PFSK-1 (cell line): ENCODE data around the gene MGAT5.

ENCODE experiments used
- FOXP2 ChIP-seq: optimal IDR thresholded peaks from 2 replicates; pipeline ENCODE3; 2011; ENCODE audit warnings: borderline replicate concordance, control low read depth, inconsistent platforms; ENCODE audit not compliant: insufficient read depth; ENCODE audit errors: extremely low read length, extremely low read depth
- POLR2AphosphoS5 ChIP-seq: IDR thresholded peaks from 2 replicates; pipeline ENCODE4 v1.6.1; 2012; ENCODE audit warnings: low read depth, mild to moderate bottlenecking, control low read depth, low read length, moderate library complexity
- SIN3A ChIP-seq: IDR thresholded peaks from 2 replicates; pipeline ENCODE4 v1.6.1; 2012; ENCODE audit warnings: mild to moderate bottlenecking, low read length, moderate library complexity, borderline replicate concordance; ENCODE audit not compliant: insufficient read depth
- TAF1 ChIP-seq: IDR thresholded peaks from 2 replicates; pipeline ENCODE4 v1.6.1; 2012; ENCODE audit warnings: low read length, control low read depth, borderline replicate concordance; ENCODE audit not compliant: insufficient read depth
- TF ChIP-seq, protein P1 (sequence below), 2 experiments: IDR thresholded peaks; 2 replicates each; pipeline versions ENCODE4 v1.6.1 to v1.8.0; 2011 to 2012; ENCODE audit warnings: low read depth in 2 of 2, low read length in 2 of 2, control low read depth in 1 of 2, inconsistent platforms in 1 of 2, mild to moderate bottlenecking in 1 of 2, moderate library complexity in 1 of 2; ENCODE audit not compliant: insufficient read depth in 1 of 2

Gene MGAT5

GRCh38 chr2:134308474-134309385 lies 54.9 kb downstream of the MGAT5 start:
- TF ChIP-seq, protein P1, sequence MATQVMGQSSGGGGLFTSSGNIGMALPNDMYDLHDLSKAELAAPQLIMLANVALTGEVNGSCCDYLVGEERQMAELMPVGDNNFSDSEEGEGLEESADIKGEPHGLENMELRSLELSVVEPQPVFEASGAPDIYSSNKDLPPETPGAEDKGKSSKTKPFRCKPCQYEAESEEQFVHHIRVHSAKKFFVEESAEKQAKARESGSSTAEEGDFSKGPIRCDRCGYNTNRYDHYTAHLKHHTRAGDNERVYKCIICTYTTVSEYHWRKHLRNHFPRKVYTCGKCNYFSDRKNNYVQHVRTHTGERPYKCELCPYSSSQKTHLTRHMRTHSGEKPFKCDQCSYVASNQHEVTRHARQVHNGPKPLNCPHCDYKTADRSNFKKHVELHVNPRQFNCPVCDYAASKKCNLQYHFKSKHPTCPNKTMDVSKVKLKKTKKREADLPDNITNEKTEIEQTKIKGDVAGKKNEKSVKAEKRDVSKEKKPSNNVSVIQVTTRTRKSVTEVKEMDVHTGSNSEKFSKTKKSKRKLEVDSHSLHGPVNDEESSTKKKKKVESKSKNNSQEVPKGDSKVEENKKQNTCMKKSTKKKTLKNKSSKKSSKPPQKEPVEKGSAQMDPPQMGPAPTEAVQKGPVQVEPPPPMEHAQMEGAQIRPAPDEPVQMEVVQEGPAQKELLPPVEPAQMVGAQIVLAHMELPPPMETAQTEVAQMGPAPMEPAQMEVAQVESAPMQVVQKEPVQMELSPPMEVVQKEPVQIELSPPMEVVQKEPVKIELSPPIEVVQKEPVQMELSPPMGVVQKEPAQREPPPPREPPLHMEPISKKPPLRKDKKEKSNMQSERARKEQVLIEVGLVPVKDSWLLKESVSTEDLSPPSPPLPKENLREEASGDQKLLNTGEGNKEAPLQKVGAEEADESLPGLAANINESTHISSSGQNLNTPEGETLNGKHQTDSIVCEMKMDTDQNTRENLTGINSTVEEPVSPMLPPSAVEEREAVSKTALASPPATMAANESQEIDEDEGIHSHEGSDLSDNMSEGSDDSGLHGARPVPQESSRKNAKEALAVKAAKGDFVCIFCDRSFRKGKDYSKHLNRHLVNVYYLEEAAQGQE (IDR thresholded peaks at IDR 0.05; ENCODE audit: insufficient read depth in 1 of 2, low read depth in 2 of 2, low read length in 2 of 2): no peak
- TF ChIP-seq POLR2AphosphoS5: no peak
- no peak for TF ChIP-seq FOXP2
- no peak for TF ChIP-seq TAF1
- no peak for TF ChIP-seq SIN3A

DNA sequence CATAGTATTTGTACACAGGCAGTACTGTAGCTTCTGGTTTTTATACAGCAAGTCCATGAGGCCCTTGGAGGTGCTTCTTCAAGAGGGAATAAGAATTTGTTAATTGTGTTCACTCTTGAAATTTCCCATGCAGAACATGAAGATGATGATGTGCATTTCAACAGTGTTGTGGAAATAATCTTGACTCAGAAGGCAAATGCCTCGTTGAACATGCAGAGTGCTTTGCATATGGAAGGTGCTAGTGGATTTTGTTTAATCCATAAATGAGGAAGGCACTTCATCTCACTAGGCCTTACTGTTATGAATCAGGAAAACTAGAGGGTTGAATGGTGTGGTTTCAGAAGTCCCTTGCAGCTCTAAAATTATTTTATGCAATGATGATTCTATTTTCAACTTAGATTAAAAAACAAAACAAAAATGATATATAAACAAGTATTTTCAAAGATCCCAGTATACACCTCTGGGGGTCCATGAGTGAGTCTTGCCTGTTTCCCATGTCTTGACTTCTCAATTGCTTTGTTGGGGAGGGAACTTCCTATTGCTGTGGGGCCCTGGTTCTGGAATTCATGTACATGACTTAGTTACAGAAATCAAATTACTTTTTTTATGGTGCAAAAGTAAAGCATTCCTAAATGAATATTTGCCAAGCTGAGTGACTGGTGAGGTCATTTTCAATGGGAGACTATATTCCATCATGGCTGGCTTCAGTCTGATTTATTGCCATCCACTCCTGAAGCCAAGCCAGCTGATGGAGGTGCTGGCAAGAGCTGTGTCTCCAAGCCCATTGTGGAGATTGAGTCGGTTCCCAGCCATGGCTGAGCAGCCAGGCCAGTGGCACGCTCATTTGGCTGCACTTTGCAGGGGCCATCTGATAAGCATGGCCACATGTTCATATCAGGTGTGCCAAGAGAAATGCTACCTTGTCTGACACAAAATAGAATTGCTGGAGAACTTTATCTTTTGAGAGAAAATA lies 56.5 kb downstream of the MGAT5 start:
- TF ChIP-seq, protein P1 (IDR thresholded peaks at IDR 0.05; ENCODE audit: insufficient read depth in 1 of 2, low read depth in 2 of 2, low read length in 2 of 2): no peak
- TF ChIP-seq FOXP2 (no peak), TAF1 (no peak), SIN3A (no peak), POLR2AphosphoS5 (no peak)

GRCh38 chr2:134312482-134312881 lies 58.6 kb downstream of the MGAT5 start:
- TF ChIP-seq POLR2AphosphoS5 (no peak), FOXP2 (no peak), SIN3A (no peak), TAF1 (no peak)
- TF ChIP-seq, protein P1 (IDR thresholded peaks at IDR 0.05; ENCODE audit: insufficient read depth in 1 of 2, low read depth in 2 of 2, low read length in 2 of 2): no peak

- no peak for TF ChIP-seq TAF1
- TF ChIP-seq, protein P1 (IDR thresholded peaks at IDR 0.05; ENCODE audit: insufficient read depth in 1 of 2, low read depth in 2 of 2, low read length in 2 of 2): no peak
- TF ChIP-seq SIN3A: no peak
- no peak for TF ChIP-seq POLR2AphosphoS5
- TF ChIP-seq FOXP2: no peak
These were observed 60.3 kb downstream of the MGAT5 start for GRCh38 chr2:134314202-134314601.
